GM18951 (cell line): Measurements from ENCODE around the gene LRBA.

Source experiments
- POLR2A ChIP-seq: IDR thresholded peaks from 4 replicates; pipeline ENCODE4 v1.6.1; 2011; ENCODE audit warnings: mild to moderate bottlenecking; ENCODE audit not compliant: insufficient read length, insufficient read depth; ENCODE audit errors: extremely low read depth
- in situ Hi-C: fragments of 300-500 bp; cut with MboI; formaldehyde crosslinking; loops from one replicate; pipeline ENCODE4 v1.12.0; 2022; ENCODE audit warnings: low sequenced_read_pairs, mixed read lengths, inconsistent platforms; ENCODE audit not compliant: unreplicated experiment

Gene LRBA

DNA sequence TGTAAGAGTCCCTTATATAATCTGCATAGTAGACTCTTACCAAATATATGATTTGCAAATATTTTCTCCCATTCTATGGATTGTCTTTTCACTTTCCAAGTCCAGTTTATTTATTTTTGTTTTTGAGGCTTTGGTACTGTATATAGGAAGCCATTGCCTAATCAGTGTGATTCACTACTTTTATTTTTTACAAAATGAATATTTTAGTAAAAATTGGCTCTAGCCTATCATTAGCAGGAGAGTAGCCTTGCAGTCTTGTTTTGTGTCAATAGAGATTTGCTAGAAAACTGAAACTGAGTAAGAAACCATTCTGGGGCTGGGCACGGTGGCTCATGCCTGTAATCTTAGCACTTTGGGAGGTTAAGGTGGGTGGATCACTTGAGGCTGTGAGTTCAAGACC, 633.1 kb downstream of the LRBA start:
- in situ Hi-C loops, result no loop called here

DNA sequence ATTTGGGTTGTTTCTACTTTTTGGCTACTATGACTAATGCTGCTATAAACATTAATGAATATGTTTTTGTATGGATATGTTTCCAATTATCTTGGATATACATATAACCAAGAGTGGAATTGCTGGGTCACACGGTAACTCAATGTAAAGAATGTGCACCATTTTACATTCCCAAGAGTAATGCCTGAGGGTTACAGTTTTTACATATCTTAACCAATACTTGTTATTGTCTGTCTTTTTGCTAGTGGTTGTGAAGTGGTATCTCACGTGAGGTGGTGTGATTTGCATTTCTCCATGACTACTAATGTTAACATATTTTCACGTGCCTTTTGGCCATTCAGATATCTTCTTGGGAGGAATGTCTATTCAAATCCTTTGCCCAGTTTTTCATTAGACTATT, 633.5 kb downstream of the LRBA start:
- no peak for TF ChIP-seq POLR2A
- in situ Hi-C loops, result no loop called here

More for the DNA sequence above, 633.1 kb downstream of the LRBA start:
- no peak for TF ChIP-seq POLR2A

DNA sequence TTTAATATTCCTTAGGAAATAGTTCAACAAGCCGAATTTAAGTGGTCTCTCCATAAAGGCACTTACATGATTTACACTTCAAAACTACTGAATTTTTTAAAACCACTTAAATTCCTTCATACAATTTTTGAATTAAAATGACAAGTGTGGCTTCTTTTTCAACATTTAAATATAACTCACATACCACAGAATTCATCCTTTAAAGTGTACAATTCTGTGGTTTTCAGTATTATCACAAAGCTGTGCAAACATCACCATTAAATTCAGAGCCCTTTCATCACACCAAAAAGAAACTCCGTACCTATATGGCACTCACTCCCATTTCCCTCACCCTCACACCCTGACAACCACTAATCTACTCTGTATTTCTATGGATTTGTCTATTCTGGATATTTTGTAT, 634.0 kb downstream of the LRBA start:
- TF ChIP-seq POLR2A, result no peak
- in situ Hi-C loops, result no loop called here

DNA sequence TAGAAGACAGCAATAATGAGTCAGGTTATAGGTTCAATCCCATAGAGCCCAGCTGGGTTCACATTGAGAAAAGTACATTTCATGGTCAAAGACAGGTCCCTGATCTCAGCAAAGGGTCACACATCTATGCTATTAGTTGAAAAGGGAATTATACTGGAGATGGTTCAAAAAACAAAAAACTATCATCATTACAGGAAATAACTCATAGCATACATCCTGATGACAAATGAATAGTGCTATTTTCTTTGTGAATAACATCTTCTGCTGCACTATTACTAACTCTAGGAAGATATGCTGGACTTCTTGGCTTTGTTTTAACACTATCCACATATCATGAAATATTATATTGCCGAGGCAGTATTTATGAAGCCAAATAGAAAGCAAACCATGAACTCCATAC, 635.6 kb downstream of the LRBA start:
- in situ Hi-C loops, result no loop called here
- TF ChIP-seq POLR2A, result no peak

DNA sequence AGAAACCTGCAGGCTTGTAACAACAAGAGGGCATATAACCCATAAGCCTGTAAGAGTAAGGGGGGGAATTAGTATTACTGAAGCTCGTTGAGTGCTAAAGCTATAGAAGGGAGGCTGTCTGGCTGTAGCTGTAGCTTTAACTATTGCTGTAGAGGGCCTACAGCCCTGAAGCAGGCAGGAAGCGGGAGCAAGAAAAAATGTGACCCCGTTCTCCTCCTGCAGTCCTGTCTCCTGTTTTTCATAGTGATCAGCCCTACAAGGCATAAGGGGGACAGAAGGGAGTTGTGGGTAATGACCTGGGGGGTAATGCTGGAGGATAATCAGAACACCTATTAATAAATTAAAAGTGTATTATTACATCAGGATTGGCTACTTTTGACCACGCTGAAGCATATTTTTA, 640.1 kb downstream of the LRBA start:
- in situ Hi-C loops, result no loop called here
- TF ChIP-seq POLR2A, result no peak

DNA sequence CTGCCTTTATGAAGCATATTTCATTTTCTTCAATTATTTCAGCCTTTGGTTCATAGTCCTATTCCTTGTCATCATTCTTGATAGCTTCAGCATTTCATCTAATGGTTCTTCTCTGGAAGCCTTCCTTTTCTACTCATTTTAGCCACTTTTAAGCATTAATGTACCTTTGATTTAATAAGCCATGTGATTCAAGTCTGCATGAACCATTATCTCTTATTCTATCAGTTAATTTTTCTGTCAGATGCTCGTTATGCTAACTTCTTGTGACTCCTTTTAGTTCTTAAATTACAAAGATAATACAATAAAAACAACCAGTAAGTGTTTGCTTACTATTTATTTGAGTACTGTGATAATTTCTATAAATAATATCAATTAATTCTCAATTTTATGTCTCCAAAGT, 643.2 kb downstream of the LRBA start:
- no peak for TF ChIP-seq POLR2A
- in situ Hi-C loops, result no loop called here

DNA sequence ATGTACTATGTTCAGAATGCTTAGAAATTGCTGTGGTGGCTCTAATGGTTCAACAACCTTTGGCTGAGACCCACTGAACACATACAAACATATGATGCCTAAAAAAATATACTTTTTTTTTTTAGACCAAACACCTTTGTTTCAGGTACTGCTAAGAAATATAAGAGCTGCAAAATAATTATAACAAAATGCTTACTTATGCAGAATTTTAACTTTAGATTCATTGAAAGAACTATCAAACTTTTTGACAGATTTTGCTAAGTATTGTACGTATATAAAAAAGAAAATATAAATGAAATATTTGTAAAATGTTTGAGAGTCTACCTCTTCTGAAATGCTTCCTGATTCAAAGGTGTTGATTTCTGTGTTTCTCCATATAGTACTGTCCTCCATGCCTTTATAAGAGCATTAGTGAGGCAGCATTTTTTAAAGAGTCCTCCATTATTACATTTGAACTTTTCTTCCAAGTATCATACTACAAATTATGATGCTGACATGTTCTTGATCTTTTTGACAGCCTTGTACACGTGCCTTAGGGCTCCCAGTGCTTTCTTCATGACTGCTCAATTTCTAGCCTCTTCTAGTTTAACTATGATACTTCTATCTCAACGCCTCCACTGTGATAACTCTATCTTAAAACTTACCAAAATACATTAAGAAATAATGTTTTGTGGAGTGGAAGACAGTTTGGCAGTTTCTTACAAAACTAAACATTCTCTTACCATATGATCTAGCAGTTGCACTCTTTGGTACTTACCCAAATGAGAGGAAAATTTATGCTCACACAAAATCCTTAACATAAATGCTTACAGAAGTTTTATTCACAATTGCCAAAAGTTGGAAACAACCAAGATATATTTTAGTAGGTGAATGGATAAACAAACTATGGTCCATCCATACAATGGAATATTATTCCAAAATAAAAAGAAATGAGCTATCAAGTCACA, 645.4 kb downstream of the LRBA start:
- in situ Hi-C loops, result no loop called here
- no peak for TF ChIP-seq POLR2A

DNA sequence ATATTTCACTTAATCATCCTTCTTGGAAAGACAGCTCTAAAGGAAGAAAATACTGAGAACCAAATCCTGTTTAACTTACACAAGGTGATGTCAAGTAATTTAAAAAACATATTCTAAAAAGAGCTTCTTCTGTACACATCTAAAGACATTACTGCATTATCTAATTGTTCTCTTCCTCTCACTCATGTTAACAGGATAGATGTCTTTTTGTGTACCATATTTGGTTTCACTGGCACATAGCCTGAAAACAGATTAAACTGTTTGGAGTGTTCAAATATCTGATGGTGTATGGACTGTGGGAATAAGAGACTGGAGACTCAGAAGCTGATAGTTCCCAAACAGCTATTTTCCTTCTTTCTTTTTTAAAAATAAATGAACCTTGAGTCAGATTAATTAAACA, 646.4 kb downstream of the LRBA start:
- in situ Hi-C loops, result no loop called here
- no peak for TF ChIP-seq POLR2A

DNA sequence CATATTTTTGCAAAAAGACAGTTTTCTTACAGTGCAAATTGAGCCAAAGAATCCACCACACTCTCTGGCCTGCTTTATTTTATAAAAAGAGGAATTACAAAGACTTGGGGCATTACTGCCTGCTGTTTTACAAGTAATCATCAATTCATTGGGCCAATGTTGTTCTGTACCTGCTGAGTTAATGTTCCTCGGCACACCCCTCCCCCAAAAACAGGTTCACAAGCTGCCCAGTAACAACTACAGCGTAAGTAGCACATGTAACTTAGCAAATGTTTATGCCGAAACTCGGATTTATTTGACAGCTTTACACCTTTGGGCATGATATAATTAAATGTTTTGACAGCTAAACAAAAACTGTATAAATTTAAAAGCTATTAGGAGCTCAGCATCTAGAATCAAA, 647.8 kb downstream of the LRBA start:
- in situ Hi-C loops, result no loop called here
- TF ChIP-seq POLR2A, result no peak

DNA sequence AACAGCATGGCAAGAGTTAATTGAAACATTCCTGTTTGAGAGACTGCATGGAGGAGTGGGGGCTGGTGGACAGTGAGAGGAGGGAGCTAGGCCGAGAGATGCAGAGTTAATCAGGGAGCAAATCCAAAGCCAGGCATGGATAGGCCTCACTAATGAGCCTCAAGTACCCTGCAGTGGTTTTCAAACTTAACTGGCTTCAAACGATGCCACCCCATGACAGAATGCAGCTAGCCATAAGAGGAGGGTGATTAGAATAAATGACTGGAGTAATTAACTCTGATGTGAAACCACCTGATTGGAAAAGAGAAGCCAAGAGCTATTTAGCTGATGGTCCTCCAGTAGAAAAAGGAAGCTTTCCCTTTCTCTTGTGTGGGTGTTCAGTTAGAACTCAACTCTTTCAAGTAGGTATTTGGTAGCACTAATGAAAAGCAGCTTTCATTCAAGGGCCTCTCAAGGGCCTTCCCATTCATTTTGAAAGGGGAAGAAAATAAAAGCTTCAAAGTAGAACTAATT, 648.5 kb downstream of the LRBA start:
- in situ Hi-C loops, result no loop called here
- TF ChIP-seq POLR2A, result no peak

DNA sequence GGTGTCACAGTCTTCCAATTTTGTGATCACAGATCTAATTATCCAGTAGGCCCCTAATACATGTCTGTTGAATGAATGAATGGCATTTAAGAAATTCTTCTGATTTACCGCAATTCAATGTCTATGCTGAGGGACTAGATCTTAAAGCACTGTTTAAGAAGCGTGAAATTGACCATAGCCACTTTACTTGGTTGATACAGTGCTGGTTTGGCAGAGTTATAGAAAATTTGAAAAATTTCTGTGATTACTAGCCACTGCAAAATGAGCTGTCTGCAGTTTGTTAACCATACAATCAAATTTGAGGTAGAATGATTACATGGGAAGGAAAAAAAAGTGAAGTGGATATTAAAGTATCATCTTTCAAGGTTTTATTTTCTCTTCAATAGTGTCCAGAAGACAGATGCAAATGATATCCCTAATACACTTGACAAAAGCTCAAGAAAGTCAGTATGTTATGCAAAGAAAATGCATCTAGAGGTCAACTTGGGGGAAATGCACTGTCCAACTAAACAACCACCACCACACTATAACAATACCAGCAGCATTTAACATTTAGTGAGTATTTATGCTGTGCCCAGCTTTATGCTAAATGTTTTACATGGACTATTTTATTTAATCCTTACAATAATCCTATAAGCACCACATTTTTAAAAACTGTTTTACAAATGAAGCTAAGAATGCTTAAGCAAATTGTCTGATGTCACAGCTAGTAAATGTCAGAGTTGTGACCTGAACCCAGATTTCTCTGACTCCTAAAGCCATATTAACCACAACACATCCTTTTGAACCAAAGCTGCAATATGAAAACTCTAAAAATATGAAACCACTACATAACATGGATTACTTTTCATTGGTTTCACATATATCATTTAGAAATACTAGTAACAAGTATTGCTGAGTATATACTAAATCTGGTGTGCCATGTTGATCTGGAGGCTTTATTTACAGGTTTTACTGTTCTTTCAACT, 651.1 kb downstream of the LRBA start:
- in situ Hi-C loops, result no loop called here
- no peak for TF ChIP-seq POLR2A

DNA sequence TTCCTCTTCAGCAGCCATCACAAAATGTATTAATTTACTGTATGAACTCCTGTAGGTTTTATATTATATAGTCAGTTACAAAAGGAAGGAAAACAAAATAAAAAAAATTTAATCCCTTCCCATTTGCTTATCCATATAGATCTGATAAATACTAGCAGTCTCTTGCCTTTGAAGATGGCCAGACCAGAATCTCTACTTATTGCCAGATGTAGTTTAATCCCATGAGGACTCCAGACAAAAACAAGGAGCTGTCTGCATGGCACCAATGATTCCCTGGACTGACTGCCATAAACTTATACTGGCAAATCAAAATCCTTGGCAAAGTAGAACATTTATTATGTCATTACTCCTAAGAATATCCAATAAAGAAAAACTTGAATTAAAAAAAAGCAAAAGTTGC, 656.4 kb downstream of the LRBA start:
- no peak for TF ChIP-seq POLR2A
- in situ Hi-C loops, result no loop called here

DNA sequence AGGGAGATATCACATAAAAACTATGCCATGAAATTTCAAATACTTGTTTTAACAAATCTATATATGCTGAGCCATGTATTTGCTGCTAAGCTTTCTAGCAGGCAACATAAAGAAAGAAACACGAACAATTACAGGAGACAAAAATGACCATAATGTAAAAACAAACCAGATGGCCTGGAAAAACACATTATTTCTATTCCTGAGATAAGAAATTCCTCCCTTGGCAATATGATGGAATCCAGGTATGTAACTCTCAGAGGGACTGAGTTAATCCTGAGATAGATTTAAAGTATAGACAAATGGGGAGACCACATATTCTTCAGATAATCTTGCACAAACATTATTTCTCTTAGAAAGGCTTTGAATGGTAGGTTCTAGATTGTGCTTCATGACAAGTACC, 657.3 kb downstream of the LRBA start:
- no peak for TF ChIP-seq POLR2A
- in situ Hi-C loops, result no loop called here
